ENCODE results near the gene AKR1B15.
"Not testable (repeated sequence)": the region's sequence is repeated elsewhere in the genome, so short reads cannot be mapped to it uniquely, and the experiment has no call there.

AKR1B15 gene

GRCh38 chr7:134567368-134567767 is 18.5 kb downstream of the AKR1B15 start:
- no peak for DNase-seq

GRCh38 chr7:134569962-134570361 is 21.1 kb downstream of the AKR1B15 start:
- DNase-seq: not testable (repeated sequence)

GRCh38 chr7:134571101-134571500 is 22.2 kb downstream of the AKR1B15 start:
- no peak for DNase-seq

GRCh38 chr7:134571746-134572461 is 23.0 kb downstream of the AKR1B15 start:
- no peak for DNase-seq

- no peak for DNase-seq
Measured at GRCh38 chr7:134574322-134574721, 25.4 kb downstream of the AKR1B15 start.

GRCh38 chr7:134584290-134584689 is 35.4 kb downstream of the AKR1B15 start:
- DNase-seq: no peak

- no peak for DNase-seq
Measured at GRCh38 chr7:134585897-134586296, 37.0 kb downstream of the AKR1B15 start.

GRCh38 chr7:134587750-134588149 is 38.8 kb downstream of the AKR1B15 start:
- DNase-seq: no peak

- DNase-seq: no peak
Measured at GRCh38 chr7:134589491-134589941, 40.6 kb downstream of the AKR1B15 start.

GRCh38 chr7:134593530-134594392 is 44.9 kb downstream of the AKR1B15 start:
- peak; percentile 10 for DNase-seq

GRCh38 chr7:134594877-134595276 is 46.0 kb downstream of the AKR1B15 start:
- no peak for DNase-seq

- peak; percentile 87 for DNase-seq
Measured at GRCh38 chr7:134599371-134599770, 50.5 kb downstream of the AKR1B15 start.

- no peak for DNase-seq
Measured at GRCh38 chr7:134601459-134601858, 52.5 kb downstream of the AKR1B15 start.

GRCh38 chr7:134602881-134603451 is 54.1 kb downstream of the AKR1B15 start:
- no peak for DNase-seq

- peak; percentile 71 for DNase-seq
Measured at GRCh38 chr7:134605978-134606923, 57.3 kb downstream of the AKR1B15 start.

- no peak for DNase-seq
Measured at GRCh38 chr7:134611611-134612151, 62.8 kb downstream of the AKR1B15 start.

- DNase-seq: no peak
Measured at GRCh38 chr7:134612197-134612596, 63.3 kb downstream of the AKR1B15 start.

- DNase-seq: no peak
Measured at GRCh38 chr7:134613623-134614347, 64.9 kb downstream of the AKR1B15 start.

- DNase-seq: no peak
Measured at GRCh38 chr7:134616611-134617010, 67.7 kb downstream of the AKR1B15 start.

- DNase-seq: no peak
Measured at GRCh38 chr7:134618756-134619530, 70.0 kb downstream of the AKR1B15 start.
